GM19240 (cell line): ENCODE measurements around the gene SYT5.
A peak's percentile ranks its signal among the peaks of the same experiment; 100 is the strongest.
"Not testable (repeated sequence)": the region's sequence is repeated elsewhere in the genome, so short reads cannot be mapped to it uniquely, and the experiment has no call there.

ENCODE experiments used
- DNase-seq: peaks from one replicate; pipeline ENCODE4 v3.0.0; 2011; ENCODE audit warnings: low spot score; ENCODE audit not compliant: insufficient read length

SYT5 gene

DNA sequence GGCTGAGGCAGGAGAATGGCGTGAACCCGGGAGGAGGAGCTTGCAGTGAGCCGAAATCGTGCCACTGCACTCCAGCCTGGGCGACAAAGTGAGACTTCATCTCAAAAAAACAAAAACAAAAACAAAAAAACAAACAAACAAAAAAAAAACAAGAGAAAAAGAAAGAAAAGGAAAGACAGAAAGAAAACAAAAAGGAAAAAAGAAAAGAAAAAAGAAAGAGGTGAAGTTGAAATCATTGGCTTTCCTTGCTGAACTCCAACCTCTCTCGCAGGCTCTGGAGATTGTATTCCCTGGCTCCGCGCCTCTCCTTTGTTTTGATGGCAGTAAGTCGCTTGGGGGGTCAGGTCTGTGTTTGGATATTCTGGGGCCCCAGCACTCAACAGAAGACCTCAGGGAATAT, 7.8 kb downstream of the SYT5 start:
- not testable (repeated sequence) for DNase-seq

DNA sequence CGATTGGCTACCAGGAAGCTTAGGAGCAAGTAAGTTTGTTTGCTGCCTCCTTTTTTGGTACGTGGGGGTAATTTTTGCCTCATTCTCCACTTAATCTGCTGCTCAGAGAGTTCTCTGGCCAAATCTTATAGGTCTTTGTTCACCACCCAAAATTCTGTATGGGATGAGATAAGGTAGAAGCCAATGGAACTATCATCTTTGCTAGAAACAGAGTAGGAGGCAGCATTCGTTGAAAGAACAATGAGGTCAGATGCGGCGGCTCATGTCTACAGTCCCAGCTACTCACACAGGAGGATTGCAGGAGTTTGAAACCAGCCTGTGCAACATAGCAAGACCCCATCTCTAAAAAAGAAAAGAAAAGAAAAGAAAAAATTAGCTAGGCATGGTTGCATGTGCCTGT, 8.6 kb downstream of the SYT5 start:
- no peak for DNase-seq

DNA sequence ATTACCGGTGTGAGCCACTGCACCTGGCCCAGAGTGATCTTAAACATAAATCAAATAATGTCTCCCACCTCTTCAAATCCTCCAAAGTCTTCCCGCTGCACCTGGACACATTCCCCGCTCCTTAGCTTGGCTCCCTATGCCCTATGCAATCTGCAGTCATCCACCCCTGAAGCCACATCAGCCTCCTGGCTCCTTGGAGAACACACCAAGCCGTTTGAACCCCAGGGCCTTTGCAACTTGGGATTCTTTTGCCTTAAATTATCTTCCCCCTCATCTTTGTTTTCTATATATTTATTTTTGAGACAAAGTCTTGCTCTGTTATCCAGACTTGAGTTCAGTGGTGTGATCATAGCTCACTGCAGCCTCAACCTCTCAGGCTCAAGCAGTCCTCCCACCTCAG, 11.0 kb downstream of the SYT5 start:
- no peak for DNase-seq

DNA sequence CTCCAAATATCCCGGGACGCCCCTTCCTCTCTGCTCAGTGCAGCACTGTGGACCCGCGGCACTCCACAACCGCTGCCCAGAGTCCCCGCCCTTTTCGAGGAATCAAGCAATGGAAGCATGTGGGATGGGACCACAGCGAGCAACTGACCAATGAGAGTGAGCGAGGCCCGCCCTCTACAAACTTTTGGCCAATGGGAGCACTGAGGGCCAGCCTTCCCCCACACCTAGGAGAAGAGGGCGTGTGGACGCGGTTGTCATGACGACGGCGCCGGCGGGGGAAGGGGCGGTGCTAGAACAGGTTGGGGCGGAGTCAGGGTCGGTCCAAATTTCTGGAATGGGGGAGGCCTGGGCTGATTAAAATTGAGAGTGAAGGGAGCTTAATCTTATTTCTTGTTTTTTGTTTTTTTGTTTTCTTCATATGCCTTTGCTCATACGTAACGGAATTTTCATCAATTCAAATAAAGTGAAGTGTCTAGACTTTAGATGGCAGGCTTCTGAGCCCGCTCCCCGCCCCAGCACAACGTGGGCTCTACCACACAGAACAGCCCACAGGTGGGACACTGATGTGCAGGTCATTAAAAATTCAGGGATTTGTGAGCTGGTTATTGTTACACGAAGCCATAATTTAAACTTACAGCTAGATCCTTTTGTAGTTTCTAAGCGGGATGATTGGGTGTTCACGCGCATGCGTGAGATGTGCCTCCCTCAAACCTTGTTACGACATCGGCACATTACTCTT, 13.4 kb downstream of the SYT5 start, which contains the start of gene DNAAF3:
Gene DNAAF3 (minus strand): TSS at position 84 of the 739 bp plus-strand sequence. CDS start 200 bp downstream, outside the sequence.
- peak; percentile 96 for DNase-seq

DNA sequence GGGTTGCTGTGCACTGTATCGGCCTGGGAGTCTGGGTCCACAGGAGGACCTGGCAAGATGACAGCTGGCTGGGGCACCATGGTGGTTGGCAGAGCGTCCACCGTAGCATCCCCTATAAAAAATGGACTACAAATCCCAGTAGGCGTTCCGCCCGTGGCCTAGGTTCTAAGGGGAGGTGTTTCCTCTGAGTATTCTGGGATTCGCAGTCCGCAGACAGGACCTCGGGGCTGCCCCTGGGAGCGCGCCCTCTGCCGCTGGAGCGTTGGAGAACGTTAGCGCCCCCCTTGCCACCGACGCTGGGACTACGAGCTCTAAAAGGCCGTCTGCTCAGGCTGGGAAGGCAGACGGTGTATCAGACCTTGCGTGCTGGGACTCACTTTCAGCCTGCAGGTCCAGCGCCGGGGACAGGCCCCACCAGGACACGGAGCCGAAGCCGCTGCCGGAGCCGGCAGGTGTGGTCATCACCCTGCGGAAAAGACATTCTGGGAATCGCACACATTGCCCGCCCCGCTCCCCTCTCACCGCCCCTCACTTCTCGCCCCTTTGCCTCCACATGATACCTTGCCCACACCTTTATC, 14.0 kb downstream of the SYT5 start:
- no peak for DNase-seq

DNA sequence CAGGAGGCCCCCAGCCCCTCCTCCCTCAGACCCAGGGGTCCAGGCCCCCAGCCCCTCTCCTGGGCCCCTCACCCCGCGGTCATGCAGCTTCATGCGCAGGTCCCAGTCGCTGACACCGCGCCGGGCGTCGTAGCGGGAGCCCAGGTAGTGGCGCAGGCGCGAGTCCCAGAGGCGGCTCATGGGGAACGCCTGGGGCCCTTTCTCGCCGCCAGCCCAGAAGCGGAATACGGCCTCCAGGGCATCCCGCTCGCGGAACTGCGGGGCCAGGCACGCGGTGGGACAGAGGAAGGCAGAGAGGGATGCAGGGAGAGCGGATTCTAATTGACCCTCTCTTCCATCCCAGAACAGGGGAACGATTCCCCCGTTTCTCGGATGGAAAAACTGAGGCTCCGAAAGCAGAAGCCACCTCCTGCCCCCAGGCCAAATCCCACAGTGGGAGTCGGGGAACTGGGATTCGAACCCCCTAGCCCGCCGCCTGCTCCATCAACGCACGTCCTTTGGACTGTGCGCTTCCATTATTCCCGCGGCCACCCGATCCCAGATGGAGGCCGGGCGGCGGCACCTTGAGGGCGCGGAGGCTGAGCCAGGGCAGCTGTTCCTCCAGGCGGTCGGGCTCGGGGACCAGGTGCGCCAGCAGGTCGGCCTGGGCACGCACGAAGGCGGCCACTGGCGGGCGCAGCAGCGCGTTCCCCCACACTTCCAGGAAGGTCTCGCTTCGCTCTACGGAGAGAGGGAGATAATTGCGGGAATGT, 18.3 kb downstream of the SYT5 start:
- no peak for DNase-seq

DNA sequence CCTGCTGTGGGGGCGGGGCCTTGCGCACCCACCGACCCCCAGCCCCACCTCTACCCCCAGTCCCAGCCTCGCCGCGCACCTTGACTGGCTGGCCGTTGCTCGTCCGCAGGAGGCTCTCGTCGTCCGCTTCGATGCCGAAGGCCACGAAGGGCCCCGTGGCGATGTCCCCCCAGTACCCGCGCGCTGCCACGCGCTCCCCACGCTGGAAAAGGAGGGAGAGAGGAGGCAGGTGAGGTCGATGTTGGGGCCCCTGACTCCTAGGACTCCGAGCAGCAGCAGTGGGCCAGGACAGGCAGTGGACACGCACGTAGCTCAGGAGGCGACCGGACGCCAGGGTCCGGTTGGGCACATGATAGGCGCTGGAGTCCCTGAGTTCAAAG, 19.1 kb downstream of the SYT5 start:
- no peak for DNase-seq

DNA sequence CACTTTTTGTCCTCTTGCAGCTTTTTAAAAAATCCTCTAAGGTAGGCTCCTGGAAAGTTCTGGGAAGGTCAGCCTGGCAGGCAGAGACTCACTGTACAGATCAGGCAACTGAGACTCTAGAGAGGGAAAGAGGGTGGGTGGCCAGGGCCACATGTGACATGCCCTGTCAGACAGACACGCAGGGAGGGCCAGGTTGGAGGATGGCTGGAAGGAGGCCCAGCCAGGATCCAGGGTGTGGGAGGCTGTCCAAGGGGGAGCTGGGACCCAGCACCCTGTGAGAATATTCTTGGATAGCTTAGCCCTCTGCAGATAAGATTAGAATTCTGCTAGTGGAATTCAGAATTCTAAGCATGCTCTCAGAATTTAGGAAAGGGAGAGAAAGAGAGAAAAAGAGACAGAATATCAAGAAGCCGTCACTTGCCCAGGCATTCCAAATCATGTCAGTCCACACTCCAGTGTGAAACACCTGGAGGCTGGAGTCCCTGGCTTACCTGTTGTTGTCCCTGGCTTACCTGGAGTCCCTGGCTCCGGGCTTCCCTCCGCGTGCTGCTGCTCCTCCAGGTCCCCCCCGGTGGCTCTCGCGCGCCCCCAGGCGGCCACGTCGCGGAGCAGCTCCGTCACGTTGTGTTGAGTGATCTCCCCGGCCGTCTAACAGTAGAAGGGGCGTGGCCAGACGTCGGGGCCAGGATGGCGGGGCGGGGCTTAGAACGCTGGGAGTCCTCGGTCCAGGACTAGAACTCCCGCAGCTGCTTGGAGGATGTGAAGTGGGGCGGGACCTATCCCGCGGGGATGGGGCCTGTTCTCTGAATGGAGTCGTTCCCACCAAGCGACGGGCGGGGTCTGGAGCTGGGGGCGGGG, 19.7 kb downstream of the SYT5 start:
- peak; percentile 96 for DNase-seq

DNA sequence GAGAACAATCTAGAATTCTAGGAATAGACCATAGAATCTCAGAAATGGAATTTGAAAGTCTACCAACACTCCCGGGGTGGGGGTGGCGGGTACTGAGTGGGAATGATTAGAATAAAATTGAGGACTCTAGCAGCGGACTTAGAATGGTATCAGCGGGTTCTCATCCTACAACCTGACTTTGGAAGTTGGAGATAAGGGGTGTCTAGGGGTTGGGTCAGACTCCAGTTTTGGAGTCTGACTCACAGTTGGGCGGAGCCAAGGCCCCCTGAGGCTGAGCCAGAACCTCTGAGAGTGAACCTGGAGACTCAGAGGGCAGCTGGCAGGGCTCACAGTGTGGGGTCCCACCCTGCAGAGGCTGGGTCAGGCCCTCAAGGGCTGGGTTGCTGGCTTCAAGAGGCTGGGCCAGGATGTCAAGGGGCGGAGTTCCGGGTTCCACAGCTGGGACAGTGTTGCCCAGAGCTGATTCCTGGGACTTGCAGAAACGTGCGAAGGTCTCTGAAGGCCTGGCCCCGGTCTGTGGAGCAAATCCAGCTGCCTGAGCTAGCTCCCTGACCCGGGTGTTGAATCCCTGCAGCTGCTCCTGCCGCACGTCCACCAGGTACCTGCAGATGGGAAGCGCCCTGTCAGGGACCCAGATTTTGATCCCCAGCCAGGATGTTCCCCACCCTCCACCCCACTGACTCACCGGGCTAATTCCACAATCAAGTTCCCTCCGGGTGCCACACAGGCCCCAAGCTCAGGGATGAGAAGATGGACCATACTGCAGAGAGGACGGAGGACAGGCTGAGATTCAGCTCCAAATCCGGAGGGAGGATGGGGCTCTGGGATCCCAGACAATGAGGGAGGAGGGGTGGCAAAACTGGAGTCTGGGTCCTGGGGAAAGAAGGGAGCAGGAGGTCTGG, 21.0 kb downstream of the SYT5 start:
- DNase-seq, result no peak

DNA sequence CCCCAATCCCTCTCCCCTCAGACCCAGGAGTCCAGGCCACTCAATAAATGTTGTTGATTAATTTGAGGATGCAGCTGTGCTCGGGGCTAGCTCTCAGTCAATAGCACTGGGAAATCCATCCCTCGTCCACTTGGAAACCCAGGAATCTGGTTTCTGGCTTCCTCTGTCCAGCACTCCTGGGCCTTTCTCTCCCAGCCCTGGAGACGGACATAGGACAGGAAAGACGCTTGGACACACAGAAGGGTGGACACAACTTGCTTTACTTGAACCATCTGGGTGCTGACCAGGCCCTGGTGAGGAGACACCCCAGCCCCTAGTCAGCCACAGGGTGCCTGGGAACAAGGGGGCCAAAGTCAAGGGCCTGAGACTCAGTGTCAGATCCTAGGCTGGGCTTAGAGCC, 21.7 kb downstream of the SYT5 start:
- DNase-seq, result no peak

DNA sequence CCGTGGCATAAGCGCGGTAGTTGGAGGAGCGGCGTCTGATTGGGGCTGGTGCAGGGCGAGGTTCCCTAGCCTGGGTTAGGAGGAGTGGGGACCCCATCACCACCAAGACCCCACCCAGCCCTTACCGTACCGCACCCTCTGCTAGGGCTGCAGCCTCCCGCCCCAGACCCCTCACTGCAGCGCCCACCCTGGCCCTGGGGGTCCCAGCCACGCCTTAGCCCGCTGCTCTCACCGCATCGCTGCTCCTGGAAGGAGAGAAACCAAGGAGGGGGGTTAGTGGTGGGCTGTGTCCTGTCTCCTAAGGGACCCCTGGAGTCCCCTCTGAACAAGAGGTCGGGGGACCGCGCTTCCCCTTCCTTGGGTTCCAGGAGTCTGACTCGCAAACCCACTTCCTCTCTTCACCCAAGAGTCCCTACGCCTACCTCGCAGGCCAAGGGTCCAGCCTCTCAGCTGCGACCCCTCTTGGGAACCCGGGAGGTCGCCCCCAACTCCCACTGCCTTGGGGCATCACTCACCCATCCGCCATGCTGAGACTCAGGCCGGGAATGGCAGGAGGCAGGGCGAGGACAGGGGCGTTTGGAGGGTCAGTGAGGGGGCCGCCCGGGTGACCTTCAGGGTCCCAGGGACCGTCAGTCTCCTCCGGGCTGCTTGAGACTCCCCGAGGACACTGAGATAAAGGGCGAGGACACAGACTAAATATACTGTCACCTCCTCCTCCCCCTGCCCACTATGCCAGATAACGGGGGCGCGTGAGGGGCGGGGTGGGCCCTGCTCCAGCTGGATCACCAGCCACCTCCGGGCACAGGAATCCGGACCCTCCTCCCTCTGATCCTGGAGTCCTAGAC, 22.8 kb downstream of the SYT5 start, which contains the start of gene TNNI3:
Gene TNNI3 (minus strand): TSS at position 669 of the 845 bp plus-strand sequence. CDS start 143 bp downstream, at position 526.
- DNase-seq, result no peak

DNA sequence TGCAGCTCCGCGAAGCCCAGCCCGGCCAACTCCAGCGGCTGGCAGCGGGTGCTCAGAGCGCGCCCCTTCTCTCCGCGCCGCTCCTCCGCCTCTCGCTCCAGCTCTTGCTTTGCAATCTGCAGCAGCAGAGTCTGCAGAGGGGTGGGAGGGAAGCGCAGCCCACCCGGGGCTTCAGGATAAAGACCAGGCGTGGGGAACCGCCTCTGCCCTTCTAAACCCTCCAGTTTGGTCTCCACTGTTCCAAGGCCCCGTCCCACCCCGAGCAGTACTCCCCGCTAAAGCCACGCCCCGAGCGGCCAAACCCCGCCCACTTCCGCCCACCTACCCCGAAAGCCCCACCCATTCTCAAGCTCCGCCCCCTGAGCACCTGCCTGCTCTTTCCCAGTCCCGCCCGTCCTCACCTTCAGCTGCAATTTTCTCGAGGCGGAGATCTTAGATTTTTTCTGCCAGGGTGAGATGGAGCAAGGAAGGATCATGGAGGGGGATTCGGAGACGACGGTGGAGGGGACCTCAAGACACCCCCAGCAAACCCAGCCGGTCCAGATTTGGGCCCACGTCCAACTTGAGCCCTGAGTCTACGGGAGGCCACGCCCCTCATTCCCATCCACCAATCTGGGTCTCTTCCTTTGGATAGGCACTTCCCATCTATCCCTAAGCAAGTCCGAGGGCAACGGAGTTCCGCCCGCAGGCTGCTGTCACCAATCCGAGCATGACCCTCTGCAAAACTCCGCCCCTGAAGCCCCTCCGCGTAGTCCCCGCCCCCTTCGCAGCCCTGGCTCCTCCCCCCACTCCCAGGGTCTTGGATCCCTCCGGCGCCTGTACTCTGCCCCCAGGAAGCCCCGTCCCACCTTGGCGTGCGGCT, 23.7 kb downstream of the SYT5 start:
- DNase-seq, result no peak

DNA sequence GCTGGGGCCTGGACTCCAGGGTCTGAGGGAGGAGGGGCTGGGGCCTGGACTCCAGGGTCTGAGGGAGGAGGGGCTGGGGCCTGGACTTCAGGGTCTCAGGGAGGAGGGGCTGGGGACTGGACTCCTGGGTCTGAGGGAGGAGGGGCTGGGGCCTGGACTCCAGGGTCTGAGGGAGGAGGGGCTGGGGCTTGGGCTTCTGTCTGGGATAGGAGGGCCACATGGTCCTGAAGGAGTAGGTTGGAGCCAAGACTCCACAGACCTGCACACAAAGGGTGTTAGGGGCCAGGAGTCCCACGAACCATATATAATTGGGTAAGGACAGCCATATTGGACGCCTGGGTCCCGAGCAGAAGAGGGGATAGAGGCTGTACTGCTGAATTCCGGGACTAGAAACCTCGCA, 24.3 kb downstream of the SYT5 start:
- DNase-seq, result not testable (repeated sequence)

DNA sequence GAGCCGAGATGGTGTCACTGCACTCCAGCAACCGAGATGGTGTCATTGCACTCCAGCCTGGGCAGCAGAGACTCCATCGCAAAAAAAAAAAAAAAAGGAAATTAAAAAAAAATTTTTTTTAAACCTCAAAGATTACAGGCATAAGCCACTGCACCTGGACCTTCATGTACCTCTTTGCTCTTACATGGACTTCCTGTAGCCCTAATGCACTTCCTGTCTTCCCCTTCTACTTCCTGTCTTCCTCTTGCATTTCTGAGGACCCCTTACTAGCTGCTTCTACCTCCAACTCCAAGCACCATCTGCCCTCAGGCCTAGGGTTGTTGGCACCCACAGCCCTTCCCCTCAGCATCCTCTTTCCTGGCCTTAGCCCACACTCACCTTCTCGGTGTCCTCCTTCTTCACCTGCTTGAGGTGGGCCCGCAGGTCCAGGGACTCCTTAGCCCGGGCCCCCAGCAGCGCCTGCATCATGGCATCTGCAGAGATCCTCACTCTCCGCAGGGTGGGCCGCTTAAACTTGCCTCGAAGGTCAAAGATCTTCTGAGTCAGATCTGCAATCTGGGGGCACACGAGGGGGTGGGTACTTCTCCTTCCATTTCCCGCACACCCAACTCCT, 26.3 kb downstream of the SYT5 start:
- no peak for DNase-seq

DNA sequence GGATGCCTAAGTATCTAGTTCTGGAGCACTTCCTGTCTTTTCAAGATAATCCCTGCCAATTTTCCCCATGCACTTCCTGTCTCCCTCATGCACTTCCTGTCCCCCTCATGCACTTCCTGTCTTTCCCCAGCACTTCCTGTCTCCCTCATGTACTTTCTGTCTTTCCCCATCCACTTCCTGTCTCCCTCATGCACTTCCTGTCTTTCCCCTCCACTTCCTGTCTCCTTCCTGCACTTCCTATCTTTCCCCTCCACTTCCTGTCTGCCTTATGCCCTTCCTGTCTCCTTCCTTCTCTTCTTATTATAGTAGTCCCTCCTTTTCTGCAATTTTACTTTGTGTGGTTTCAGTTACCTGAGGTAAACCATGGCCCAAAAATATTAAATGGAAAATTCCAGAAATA, 28.1 kb downstream of the SYT5 start:
- no peak for DNase-seq

DNA sequence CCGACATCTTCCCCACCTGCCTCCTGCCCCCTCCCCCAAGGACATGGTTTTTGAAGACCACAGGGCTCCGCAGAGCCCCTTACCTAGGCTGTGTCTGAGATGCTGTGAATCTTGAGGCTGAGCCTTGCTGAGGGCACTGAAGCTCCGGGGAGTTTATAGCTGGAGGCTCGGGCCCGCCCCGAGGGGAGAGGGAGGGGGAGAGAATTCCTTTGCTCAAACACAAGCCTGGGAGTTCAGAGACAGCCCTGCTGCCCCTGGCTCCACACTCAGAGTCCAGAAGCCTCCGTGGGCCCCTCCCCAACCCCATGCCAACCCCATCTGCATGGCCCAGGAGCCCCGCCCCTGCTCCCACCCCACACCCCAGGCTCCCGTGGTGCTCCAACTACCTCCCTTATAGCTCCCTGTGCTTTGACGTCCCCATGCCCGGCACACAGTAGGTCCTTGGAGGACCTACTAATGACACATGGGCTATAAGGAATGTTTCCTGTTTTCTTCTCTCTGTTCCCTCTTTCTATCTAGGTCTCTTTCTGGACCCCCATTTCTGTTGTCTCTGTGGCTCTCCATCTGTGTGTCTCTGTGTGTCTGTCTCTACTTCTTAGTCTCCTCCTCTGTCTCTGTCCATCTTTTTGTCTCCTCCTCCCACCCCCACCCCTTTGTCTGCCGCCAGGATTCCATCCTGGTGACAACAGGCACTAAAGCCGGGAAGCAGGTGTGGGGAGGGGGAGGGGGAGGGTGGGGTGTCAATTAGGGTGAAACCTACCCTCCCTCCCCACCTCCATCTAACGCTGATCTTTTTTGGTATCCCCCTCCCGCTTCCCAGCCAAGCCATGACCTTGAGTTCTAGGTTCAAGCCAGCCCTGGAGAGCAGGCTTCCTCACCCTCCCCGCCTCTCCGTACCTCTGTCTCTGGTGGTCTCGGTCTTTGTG, 30.7 kb downstream of the SYT5 start, which contains the start of gene TNNT1:
Gene TNNT1 (minus strand): TSS at position 129 of the 926 bp plus-strand sequence. CDS start 2,049 bp downstream, outside the sequence.
- no peak for DNase-seq
